GM10248 (cell line): ENCODE results near the gene PFN3.
A peak's percentile ranks its signal among the peaks of the same experiment; 100 is the strongest.
"Not testable (repeated sequence)": the region's sequence is repeated elsewhere in the genome, so short reads cannot be mapped to it uniquely, and the experiment has no call there.

Experiments
- CTCF ChIA-PET: fragments of 300-600 bp; sonication (Branson Sonifier 250); formaldehyde crosslinking; extraction: SDS; loops from one replicate; lab custom pipeline; 2021; ENCODE audit warnings: antibody characterized with exemption; lab: Yijun Ruan, JAX
- POLR2A ChIA-PET: fragments of 350-650 bp; sonication (Branson Sonifier 250); formaldehyde crosslinking; extraction: SDS; loops from one replicate; lab custom pipeline; 2020; ENCODE audit warnings: antibody characterized with exemption; lab: Yijun Ruan, JAX
- DNase-seq: peaks from one replicate; pipeline ENCODE4 v3.0.0; 2012; ENCODE audit errors: extremely low spot score
- TF ChIP-seq, protein P1 (sequence below): IDR thresholded peaks from 2 replicates; pipeline ENCODE4 v1.5.1; 2012; ENCODE audit warnings: mild to moderate bottlenecking, low read depth; ENCODE audit errors: extremely low read depth, missing control alignments, control extremely low read depth

Gene PFN3

DNA sequence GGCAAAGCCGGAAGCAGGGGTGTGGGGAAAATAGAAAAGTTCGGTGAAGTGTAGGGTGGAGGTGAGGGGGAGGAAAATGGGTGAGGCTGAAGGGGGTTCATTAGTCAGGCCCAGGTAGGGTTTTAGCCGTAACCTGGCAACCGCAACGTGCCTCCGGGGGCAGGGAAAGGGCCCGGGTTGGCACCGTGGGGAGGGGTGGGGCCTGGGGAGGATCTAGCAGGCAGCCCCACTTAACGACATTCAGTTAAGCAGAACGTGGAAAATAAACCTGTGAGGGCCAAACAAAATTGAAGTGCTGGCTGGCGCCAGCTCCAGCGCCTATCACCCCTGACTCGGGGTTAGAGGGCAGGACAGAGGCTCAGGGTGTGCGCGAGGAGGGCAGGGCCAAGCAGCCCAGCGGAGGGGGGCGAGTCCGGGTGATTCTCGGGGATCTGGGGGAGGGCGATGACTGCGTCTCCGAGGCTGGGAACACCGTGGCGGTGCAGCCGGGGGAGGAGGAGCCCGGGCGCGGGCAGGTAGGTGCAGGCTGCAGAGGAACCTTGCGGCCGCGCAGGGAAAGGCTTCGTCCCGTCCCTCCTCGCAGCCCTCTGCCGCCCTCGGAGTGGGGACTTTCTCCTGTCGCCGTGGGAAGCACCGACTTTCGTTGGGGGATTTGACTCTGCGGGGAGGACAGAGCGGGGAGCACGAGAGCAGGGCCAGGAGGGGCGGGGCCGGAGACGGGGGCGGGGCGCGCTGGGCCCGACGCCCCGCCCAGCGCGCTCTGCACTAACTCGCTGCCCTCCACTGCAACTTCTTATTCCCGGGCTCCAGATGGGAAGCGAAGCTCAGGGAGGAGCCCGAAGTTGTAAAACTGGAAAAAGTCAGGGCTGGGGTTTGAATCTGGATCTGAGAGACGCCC, 37.6 kb downstream of the PFN3 start:
- peak; percentile 86 for DNase-seq
- CTCF ChIA-PET: interaction anchor here (1.0 to 35.5 kb wide), 7 partner anchors 11 to 93 kb away, joined by 3 to 734 read pairs (median 15); partner anchors contain the start of genes LMAN2 and SLC34A1
- POLR2A ChIA-PET: interaction anchor here (0.6 to 1.5 kb wide), 3 partner anchors 10 to 1002 kb away, joined by 3 to 6 read pairs (median 6); partner anchors contain the start of gene LMAN2
- TF ChIP-seq, protein P1, sequence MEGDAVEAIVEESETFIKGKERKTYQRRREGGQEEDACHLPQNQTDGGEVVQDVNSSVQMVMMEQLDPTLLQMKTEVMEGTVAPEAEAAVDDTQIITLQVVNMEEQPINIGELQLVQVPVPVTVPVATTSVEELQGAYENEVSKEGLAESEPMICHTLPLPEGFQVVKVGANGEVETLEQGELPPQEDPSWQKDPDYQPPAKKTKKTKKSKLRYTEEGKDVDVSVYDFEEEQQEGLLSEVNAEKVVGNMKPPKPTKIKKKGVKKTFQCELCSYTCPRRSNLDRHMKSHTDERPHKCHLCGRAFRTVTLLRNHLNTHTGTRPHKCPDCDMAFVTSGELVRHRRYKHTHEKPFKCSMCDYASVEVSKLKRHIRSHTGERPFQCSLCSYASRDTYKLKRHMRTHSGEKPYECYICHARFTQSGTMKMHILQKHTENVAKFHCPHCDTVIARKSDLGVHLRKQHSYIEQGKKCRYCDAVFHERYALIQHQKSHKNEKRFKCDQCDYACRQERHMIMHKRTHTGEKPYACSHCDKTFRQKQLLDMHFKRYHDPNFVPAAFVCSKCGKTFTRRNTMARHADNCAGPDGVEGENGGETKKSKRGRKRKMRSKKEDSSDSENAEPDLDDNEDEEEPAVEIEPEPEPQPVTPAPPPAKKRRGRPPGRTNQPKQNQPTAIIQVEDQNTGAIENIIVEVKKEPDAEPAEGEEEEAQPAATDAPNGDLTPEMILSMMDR: no peak

DNA sequence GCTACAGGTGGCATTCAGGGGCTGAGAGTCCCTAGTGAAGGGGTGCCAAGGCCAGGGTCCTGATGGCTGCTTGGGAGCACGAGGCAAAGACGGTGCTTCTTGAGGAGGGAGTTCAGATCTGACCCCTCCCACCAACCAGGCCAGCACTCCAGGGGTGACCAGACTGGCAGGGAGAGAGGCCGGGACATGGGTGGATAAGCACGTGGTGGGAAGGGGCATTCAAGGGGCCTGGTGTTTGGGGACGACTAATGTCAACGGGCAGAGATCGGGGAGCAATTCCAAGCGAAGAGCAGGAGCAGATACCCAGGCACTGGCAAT, 38.2 kb downstream of the PFN3 start:
- ChIA-PET CTCF (interaction anchor here (1.0 to 35.5 kb wide), 8 partner anchors 10 to 249 kb away, joined by 3 to 734 read pairs (median 14); partner anchors contain the start of genes LMAN2 and SLC34A1), POLR2A (interaction anchor here (0.5 to 1.5 kb wide), 3 partner anchors 9 to 148 kb away, joined by 3 to 6 read pairs (median 6); partner anchors contain the start of genes DOK3 and LMAN2)
- TF ChIP-seq, protein P1: no peak
- DNase-seq: no peak

DNA sequence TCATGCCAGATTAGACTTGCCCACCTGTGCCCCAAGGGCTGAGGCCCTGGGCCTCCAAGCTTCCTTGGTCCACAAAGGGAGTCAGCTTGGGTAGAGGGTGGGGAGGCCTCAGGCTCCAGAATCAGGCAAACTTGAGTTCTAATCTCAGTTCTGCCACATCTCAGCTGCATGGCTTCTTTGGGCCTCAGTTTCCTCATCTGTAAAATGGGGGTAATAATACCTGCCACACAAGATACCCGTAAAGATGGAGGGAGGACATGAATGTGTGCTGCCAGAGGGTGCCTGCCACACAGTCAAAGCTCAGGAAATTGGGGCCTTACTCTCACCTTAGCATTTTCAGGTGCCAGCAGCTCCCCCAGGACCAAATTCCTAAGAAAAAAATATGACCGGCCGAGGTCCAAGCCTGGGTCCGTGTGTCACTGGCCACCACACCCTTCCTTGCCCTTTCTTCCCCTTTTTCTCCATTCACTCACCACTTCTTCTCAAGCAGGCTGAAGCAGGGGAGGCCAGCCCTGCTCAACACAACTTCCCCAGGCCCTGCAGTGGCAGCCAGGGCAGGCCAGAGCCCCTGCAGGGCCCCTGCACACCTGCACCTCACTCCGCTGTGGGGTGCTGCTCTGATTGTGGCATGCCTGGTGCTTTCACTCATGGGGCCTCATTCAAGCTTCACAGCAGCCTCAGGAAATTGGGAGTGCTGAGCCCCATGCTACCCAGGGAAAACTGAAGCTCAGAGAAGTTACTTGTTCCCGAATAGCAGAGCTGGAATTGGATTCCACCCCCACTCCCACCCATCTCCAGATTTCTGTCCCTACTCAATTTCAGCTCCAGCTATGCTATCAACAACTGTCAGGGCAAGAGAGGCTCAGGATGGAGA, 38.8 kb downstream of the PFN3 start:
- CTCF ChIA-PET: interaction anchor here (1.0 to 35.5 kb wide), 13 partner anchors 10 to 249 kb away, joined by 3 to 734 read pairs (median 3); partner anchors contain the start of genes LMAN2 and SLC34A1
- TF ChIP-seq, protein P1: no peak
- DNase-seq: no peak
- POLR2A ChIA-PET: interaction anchor here (0.5 to 1.5 kb wide), 4 partner anchors 9 to 148 kb away, joined by 3 to 6 read pairs (median 6); partner anchors contain the start of genes DOK3 and LMAN2

DNA sequence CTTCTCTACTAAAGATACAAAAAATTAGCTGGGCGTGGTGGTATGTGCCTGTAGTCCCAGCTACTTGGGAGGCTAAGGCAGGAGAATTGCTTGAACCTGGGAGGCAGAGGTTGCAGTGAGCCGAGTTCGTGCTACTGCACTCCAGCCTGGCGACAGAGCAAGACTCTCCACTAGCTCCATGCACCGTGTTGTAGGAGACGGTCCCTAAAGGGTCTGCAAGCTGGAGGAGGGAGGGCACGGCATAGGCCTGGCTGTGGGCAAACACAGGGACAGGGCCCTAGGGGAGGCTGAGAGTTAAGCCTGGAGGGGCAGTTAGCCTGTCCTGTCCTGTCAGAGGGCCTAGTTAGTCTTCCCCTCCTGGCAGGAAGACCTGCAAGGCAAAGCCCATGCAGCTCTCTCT, 39.7 kb downstream of the PFN3 start:
- DNase-seq: not testable (repeated sequence)

DNA sequence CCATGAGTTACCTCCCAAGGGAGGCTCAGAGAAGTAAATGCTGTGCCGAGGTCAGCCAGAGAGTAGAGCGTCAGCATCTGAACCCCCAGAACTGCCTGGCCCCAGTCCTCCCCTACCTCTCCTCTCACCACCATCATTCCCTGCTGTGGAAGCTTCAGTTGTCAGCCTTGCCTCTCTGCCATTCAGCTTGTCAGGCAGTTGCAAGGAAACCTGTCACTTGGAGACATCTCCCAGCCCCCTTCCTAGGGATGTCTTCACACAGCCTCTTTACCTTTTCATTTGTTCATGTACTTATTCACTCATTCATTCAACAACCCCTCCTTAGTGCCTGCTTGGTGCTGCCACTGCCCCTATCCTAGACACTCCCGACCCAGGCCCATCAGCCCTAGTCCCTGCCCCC, 40.6 kb downstream of the PFN3 start:
- CTCF ChIA-PET: interaction anchor here (1.2 to 35.5 kb wide), 6 partner anchors 16 to 247 kb away, joined by 4 to 734 read pairs (median 15); partner anchors contain the start of gene SLC34A1
- TF ChIP-seq, protein P1: no peak
- DNase-seq: no peak
- POLR2A ChIA-PET: no interaction called here

More for the DNA sequence above, 39.7 kb downstream of the PFN3 start:
- CTCF ChIA-PET: interaction anchor here (1.0 to 35.5 kb wide), 12 partner anchors 17 to 248 kb away, joined by 3 to 734 read pairs (median 5); partner anchors contain the start of gene SLC34A1
- POLR2A ChIA-PET: interaction anchor here (0.6 kb wide), 1 partner anchor 12 kb away, joined by 6 read pairs; no protein-coding TSS in a partner anchor

DNA sequence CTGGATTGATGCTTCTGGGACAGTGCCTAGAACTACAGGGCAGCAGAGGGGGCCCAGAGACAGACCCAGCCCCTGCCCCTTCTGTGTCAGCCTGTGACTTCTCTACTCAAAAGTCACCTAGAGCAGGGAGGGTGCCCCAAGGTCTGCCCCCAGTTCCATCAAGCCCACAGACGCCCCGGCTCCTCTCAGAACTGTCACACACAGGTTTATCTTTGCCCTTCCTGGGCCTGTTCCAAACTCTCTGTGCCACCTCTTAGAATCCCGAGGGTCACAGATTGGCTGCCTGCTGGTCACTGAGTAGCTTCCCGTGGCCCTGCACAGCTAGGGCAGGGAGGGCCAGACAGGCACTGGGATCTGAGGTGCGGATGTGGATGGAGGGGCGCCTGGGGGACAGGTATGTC, 41.0 kb downstream of the PFN3 start:
- TF ChIP-seq, protein P1: no peak
- DNase-seq: no peak
- CTCF ChIA-PET: interaction anchor here (1.2 to 35.5 kb wide), 8 partner anchors 17 to 246 kb away, joined by 3 to 734 read pairs (median 5); partner anchors contain the start of gene SLC34A1
- POLR2A ChIA-PET: no interaction called here
